Measurements from ENCODE around the gene PDZK1IP1.

DNA sequence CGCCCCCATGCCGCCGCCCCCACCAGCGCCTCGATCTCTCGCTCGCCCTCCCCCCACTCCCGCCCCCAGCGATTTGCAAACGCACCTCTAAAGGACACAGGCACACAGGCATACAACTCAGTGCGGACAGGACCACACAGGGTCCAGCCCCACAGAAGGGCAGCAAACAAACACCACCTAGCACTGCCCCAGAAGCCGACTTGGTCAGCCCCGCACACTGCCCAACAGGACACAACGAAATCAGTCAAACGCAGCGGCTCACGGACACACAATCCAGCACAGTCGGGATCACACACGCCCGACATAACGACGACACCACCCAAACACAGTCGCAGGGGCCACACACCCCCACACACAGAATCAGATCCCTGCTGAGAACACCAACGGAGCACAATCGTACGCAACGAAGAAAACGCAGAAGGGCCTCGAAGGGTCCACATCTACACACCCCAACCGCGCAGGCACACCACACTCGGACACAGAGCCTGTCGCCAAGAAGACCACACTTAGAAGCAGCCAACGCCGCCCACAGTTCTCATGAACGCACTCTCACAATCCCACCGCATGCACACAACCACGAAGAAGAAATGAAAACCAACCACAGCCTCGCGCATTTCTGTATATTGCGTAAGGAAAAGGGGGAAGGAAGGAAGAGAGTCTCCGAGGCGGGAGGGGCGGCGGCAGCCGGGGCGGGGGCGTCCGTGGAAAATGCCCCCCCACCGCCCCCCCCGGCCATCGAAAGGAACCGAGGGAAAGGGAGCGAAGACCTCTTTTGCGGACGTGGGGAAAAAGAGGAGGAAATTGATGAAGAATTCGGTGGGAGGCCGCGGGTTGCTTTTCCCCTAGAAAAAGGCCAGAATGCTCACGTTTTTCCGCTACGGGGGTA is 41.7 kb upstream of the PDZK1IP1 start:
- TF ChIP-seq, protein P1, sequence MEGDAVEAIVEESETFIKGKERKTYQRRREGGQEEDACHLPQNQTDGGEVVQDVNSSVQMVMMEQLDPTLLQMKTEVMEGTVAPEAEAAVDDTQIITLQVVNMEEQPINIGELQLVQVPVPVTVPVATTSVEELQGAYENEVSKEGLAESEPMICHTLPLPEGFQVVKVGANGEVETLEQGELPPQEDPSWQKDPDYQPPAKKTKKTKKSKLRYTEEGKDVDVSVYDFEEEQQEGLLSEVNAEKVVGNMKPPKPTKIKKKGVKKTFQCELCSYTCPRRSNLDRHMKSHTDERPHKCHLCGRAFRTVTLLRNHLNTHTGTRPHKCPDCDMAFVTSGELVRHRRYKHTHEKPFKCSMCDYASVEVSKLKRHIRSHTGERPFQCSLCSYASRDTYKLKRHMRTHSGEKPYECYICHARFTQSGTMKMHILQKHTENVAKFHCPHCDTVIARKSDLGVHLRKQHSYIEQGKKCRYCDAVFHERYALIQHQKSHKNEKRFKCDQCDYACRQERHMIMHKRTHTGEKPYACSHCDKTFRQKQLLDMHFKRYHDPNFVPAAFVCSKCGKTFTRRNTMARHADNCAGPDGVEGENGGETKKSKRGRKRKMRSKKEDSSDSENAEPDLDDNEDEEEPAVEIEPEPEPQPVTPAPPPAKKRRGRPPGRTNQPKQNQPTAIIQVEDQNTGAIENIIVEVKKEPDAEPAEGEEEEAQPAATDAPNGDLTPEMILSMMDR (IDR thresholded peaks at IDR 0.05): no peak
- TF ChIP-seq POLR2A (IDR thresholded peaks at IDR 0.05): no peak

All from adrenal gland (tissue), 5 donors.